ENCODE measurements around the gene NOCT.
"Not testable (repeated sequence)": the region's sequence is repeated elsewhere in the genome, so short reads cannot be mapped to it uniquely, and the experiment has no call there.

- not testable (repeated sequence) for TF ChIP-seq CTCF, POLR2A (IDR thresholded peaks at IDR 0.05)
These were observed 11.9 kb upstream of the NOCT start for GRCh38 chr4:139003668-139004067.

Data from vagina (tissue), 2 donors.